Measurements from ENCODE around the gene MDM4. TPM values are rescaled to one million over a fixed set of nuclear protein-coding genes. Genes with fewer than 3 reads are reported as not detected.
A peak's percentile ranks its signal among the peaks of the same experiment; 100 is the strongest.

The MDM4 gene
- total and polyA plus RNA-seq, 7 experiments from 2014 or later, result 19.1 to 278 (median 232) TPM

- Histone ChIP-seq H3K4me3 (ENCODE audit: low read length) (no peak overlapping the region), H3K36me3 (ENCODE audit: control insufficient read depth in 2 of 3, insufficient read depth in 3 of 3, low read length in 3 of 3) (peaks cover 7 to 49% (median 19%) of the 10 kb centered on the region in 3 experiments), H3K4me1 (ENCODE audit: control insufficient read depth in 2 of 2, insufficient read depth in 2 of 2, low read length in 2 of 2) (peaks cover 20 to 50% of the 10 kb centered on the region in 2 donors), H3K9me3 (ENCODE audit: control insufficient read depth in 2 of 3, low read length in 3 of 3) (peaks cover 0 to 5% (median 0%) of the 10 kb centered on the region in 3 experiments), H3K27me3 (ENCODE audit: control insufficient read depth in 2 of 2, insufficient read depth in 2 of 2, low read length in 2 of 2) (no peaks in the 10 kb centered on the region), H3K27ac (ENCODE audit: low read depth, low read length) (peak overlapping the region; percentile 40)
- Mint-ChIP-seq H3K27ac (peak overlapping the region; percentile 43 to 84 (median 79)), H3K36me3 (peaks cover 10 to 46% (median 36%) of the 10 kb centered on the region in 5 donors), H3K4me1 (peaks cover 31 to 75% (median 56%) of the 10 kb centered on the region in 7 donors), H3K4me3 (peak overlapping the region in 8 of 10 donors; percentile 0 to 64 (median 39)), H3K9me3 (peaks cover 2 to 15% (median 5%) of the 10 kb centered on the region in 11 donors), H3K27me3 (no peaks in the 10 kb centered on the region)
- ATAC-seq (no peak), DNase-seq (no peak)
- ChIA-PET CTCF (no interaction called here), POLR2A (interaction anchor here (0.8 to 8.4 kb wide), 6 partner anchors 8 to 31 kb away, joined by 3 to 84 read pairs (median 6); partner anchors contain the start of genes MDM4 and PIK3C2B)
- intact Hi-C loops (cut with micrococcal nuclease), result no loop called here
Observed at GRCh38 chr1:204524986-204525385, 8.8 kb downstream of the MDM4 start.

GRCh38 chr1:204528241-204528640, 12.0 kb downstream of the MDM4 start:
- H3K9me3 ChIP-seq (ENCODE audit: control insufficient read depth in 2 of 3, low read length in 3 of 3), result peaks cover 0 to 5% (median 0%) of the 10 kb centered on the region in 3 experiments
- no peaks in the 10 kb centered on the region for H3K27me3 ChIP-seq (ENCODE audit: control insufficient read depth in 2 of 2, insufficient read depth in 2 of 2, low read length in 2 of 2)
- H3K4me1 Mint-ChIP-seq, result peaks cover 25 to 73% (median 47%) of the 10 kb centered on the region in 7 donors
- H3K27ac ChIP-seq (ENCODE audit: low read depth, low read length), result no peak overlapping the region
- no peaks in the 10 kb centered on the region for H3K27me3 Mint-ChIP-seq
- no peak overlapping the region for H3K4me3 ChIP-seq (ENCODE audit: low read length)
- H3K36me3 Mint-ChIP-seq, result peaks cover 15 to 53% (median 40%) of the 10 kb centered on the region in 5 donors
- H3K4me3 Mint-ChIP-seq, result no peak overlapping the region
- CTCF ChIA-PET, result interaction anchor here (1.0 kb wide), 1 partner anchor 28 kb away, joined by 3 read pairs; no protein-coding TSS in a partner anchor
- peaks cover 16 to 80% (median 40%) of the 10 kb centered on the region in 3 experiments for H3K36me3 ChIP-seq (ENCODE audit: control insufficient read depth in 2 of 3, insufficient read depth in 3 of 3, low read length in 3 of 3)
- ATAC-seq, result no peak
- intact Hi-C loops (cut with micrococcal nuclease), result no loop called here
- peaks cover 2 to 10% (median 4%) of the 10 kb centered on the region in 11 donors for H3K9me3 Mint-ChIP-seq
- POLR2A ChIA-PET, result interaction anchor here (0.8 to 8.4 kb wide), 3 partner anchors 12 to 21 kb away, joined by 4 to 84 read pairs (median 60); partner anchors contain the start of gene MDM4
- H3K27ac Mint-ChIP-seq, result peak overlapping the region in 4 of 9 donors; percentile 11 to 76 (median 38)
- peaks cover 0 to 20% of the 10 kb centered on the region in 2 donors for H3K4me1 ChIP-seq (ENCODE audit: control insufficient read depth in 2 of 2, insufficient read depth in 2 of 2, low read length in 2 of 2)
- no peak for DNase-seq

- ATAC-seq (no peak), DNase-seq (no peak)
- no peaks in the 10 kb centered on the region for H3K27me3 ChIP-seq (ENCODE audit: control insufficient read depth in 2 of 2, insufficient read depth in 2 of 2, low read length in 2 of 2)
- H3K4me1 ChIP-seq (ENCODE audit: control insufficient read depth in 2 of 2, insufficient read depth in 2 of 2, low read length in 2 of 2), result peaks cover 0 to 20% of the 10 kb centered on the region in 2 donors
- CTCF ChIA-PET, result interaction anchor here (0.6 to 1.1 kb wide), 3 partner anchors 16 to 30 kb away, joined by 3 to 5 read pairs (median 3); no protein-coding TSS in a partner anchor
- peaks cover 13 to 54% (median 37%) of the 10 kb centered on the region in 5 donors for H3K36me3 Mint-ChIP-seq
- H3K27ac Mint-ChIP-seq, result peak overlapping the region in 4 of 9 donors; percentile 11 to 56 (median 29)
- intact Hi-C loops (cut with micrococcal nuclease), result no loop called here
- POLR2A ChIA-PET, result interaction anchor here (6.2 to 8.4 kb wide), 2 partner anchors 13 to 21 kb away, joined by 60 to 84 read pairs; partner anchors contain the start of gene MDM4
- H3K9me3 Mint-ChIP-seq, result peaks cover under 1 to 8% (median 3%) of the 10 kb centered on the region in 11 donors
- H3K4me3 ChIP-seq (ENCODE audit: low read length), result no peak overlapping the region
- peaks cover 16 to 83% (median 40%) of the 10 kb centered on the region in 3 experiments for H3K36me3 ChIP-seq (ENCODE audit: control insufficient read depth in 2 of 3, insufficient read depth in 3 of 3, low read length in 3 of 3)
- no peak overlapping the region for H3K4me3 Mint-ChIP-seq
- peaks cover 25 to 71% (median 44%) of the 10 kb centered on the region in 7 donors for H3K4me1 Mint-ChIP-seq
- H3K9me3 ChIP-seq (ENCODE audit: control insufficient read depth in 2 of 3, low read length in 3 of 3), result peaks cover 0 to 2% (median 0%) of the 10 kb centered on the region in 3 experiments
- H3K27ac ChIP-seq (ENCODE audit: low read depth, low read length), result no peak overlapping the region
- no peaks in the 10 kb centered on the region for H3K27me3 Mint-ChIP-seq
Observed at GRCh38 chr1:204528677-204529076, 12.5 kb downstream of the MDM4 start.

- H3K36me3 ChIP-seq (ENCODE audit: control insufficient read depth in 2 of 3, insufficient read depth in 3 of 3, low read length in 3 of 3), result peaks cover 16 to 86% (median 40%) of the 10 kb centered on the region in 3 experiments
- Mint-ChIP-seq H3K36me3 (peaks cover 9 to 53% (median 32%) of the 10 kb centered on the region in 5 donors), H3K4me3 (no peak overlapping the region), H3K27ac (no peak overlapping the region), H3K27me3 (no peaks in the 10 kb centered on the region), H3K9me3 (peaks cover 0 to 4% (median 0%) of the 10 kb centered on the region in 11 donors), H3K4me1 (peaks cover 20 to 67% (median 37%) of the 10 kb centered on the region in 7 donors)
- no peaks in the 10 kb centered on the region for H3K27me3 ChIP-seq (ENCODE audit: control insufficient read depth in 2 of 2, insufficient read depth in 2 of 2, low read length in 2 of 2)
- H3K9me3 ChIP-seq (ENCODE audit: control insufficient read depth in 2 of 3, low read length in 3 of 3), result no peaks in the 10 kb centered on the region
- CTCF ChIA-PET, result interaction anchor here (0.6 to 1.1 kb wide), 3 partner anchors 16 to 29 kb away, joined by 3 to 5 read pairs (median 3); no protein-coding TSS in a partner anchor
- no peak overlapping the region for H3K4me3 ChIP-seq (ENCODE audit: low read length)
- H3K27ac ChIP-seq (ENCODE audit: low read depth, low read length), result no peak overlapping the region
- intact Hi-C loops (cut with micrococcal nuclease), result no loop called here
- DNase-seq (no peak), ATAC-seq (peak; percentile 49)
- H3K4me1 ChIP-seq (ENCODE audit: control insufficient read depth in 2 of 2, insufficient read depth in 2 of 2, low read length in 2 of 2), result peaks cover 0 to 20% of the 10 kb centered on the region in 2 donors
- POLR2A ChIA-PET, result interaction anchor here (6.2 kb wide), 1 partner anchor 13 kb away, joined by 84 read pairs; the partner anchor contains the start of gene MDM4
Observed at GRCh38 chr1:204529371-204529895, 13.2 kb downstream of the MDM4 start.

GRCh38 chr1:204530932-204531331, 14.7 kb downstream of the MDM4 start:
- ATAC-seq (no peak), DNase-seq (no peak)
- peak overlapping the region; percentile 15 for H3K27ac ChIP-seq (ENCODE audit: low read depth, low read length)
- H3K9me3 Mint-ChIP-seq, result no peaks in the 10 kb centered on the region
- CTCF ChIA-PET, result interaction anchor here (0.6 kb wide), 2 partner anchors 15 to 23 kb away, joined by 3 read pairs; partner anchors contain the start of gene MDM4
- peak overlapping the region in 7 of 9 donors; percentile 1 to 67 (median 27) for H3K27ac Mint-ChIP-seq
- no peaks in the 10 kb centered on the region for H3K9me3 ChIP-seq (ENCODE audit: control insufficient read depth in 2 of 3, low read length in 3 of 3)
- H3K36me3 ChIP-seq (ENCODE audit: control insufficient read depth in 2 of 3, insufficient read depth in 3 of 3, low read length in 3 of 3), result peaks cover 16 to 94% (median 35%) of the 10 kb centered on the region in 3 experiments
- no peak overlapping the region for H3K4me3 ChIP-seq (ENCODE audit: low read length)
- H3K4me3 Mint-ChIP-seq, result no peak overlapping the region
- H3K4me1 Mint-ChIP-seq, result peaks cover 14 to 56% (median 29%) of the 10 kb centered on the region in 7 donors
- peaks cover 9 to 51% (median 29%) of the 10 kb centered on the region in 5 donors for H3K36me3 Mint-ChIP-seq
- H3K27me3 ChIP-seq (ENCODE audit: control insufficient read depth in 2 of 2, insufficient read depth in 2 of 2, low read length in 2 of 2), result no peaks in the 10 kb centered on the region
- intact Hi-C loops (cut with micrococcal nuclease), result loop anchor here in 1 of 2 donors (1.0 kb wide), 1 partner anchor 10 kb away; no protein-coding TSS in a partner anchor
- H3K4me1 ChIP-seq (ENCODE audit: control insufficient read depth in 2 of 2, insufficient read depth in 2 of 2, low read length in 2 of 2), result peaks cover 0 to 9% of the 10 kb centered on the region in 2 donors
- POLR2A ChIA-PET, result interaction anchor here (0.7 to 1.4 kb wide), 5 partner anchors 8 to 276 kb away, joined by 3 to 4 read pairs (median 3); no protein-coding TSS in a partner anchor
- H3K27me3 Mint-ChIP-seq, result no peaks in the 10 kb centered on the region

GRCh38 chr1:204532832-204533231, 16.6 kb downstream of the MDM4 start:
- H3K4me3 ChIP-seq (ENCODE audit: low read length), result no peak overlapping the region
- Mint-ChIP-seq H3K36me3 (peaks cover 10 to 61% (median 28%) of the 10 kb centered on the region in 5 donors), H3K4me1 (peaks cover 10 to 54% (median 35%) of the 10 kb centered on the region in 7 donors), H3K9me3 (no peaks in the 10 kb centered on the region), H3K27me3 (no peaks in the 10 kb centered on the region), H3K27ac (peak overlapping the region in 6 of 9 donors; percentile 4 to 76 (median 51)), H3K4me3 (no peak overlapping the region)
- no peaks in the 10 kb centered on the region for H3K9me3 ChIP-seq (ENCODE audit: control insufficient read depth in 2 of 3, low read length in 3 of 3)
- H3K27ac ChIP-seq (ENCODE audit: low read depth, low read length), result no peak overlapping the region
- H3K27me3 ChIP-seq (ENCODE audit: control insufficient read depth in 2 of 2, insufficient read depth in 2 of 2, low read length in 2 of 2), result no peaks in the 10 kb centered on the region
- ChIA-PET CTCF (no interaction called here), POLR2A (interaction anchor here (0.9 kb wide), 1 partner anchor 8 kb away, joined by 3 read pairs; no protein-coding TSS in a partner anchor)
- intact Hi-C loops (cut with micrococcal nuclease), result no loop called here
- peaks cover 16 to 89% (median 29%) of the 10 kb centered on the region in 3 experiments for H3K36me3 ChIP-seq (ENCODE audit: control insufficient read depth in 2 of 3, insufficient read depth in 3 of 3, low read length in 3 of 3)
- H3K4me1 ChIP-seq (ENCODE audit: control insufficient read depth in 2 of 2, insufficient read depth in 2 of 2, low read length in 2 of 2), result no peaks in the 10 kb centered on the region
- DNase-seq (no peak), ATAC-seq (no peak)

All from naive thymus-derived CD4-positive, alpha-beta T cell (primary cell).